ENCODE results near the gene NOS3. TPM values are rescaled to one million over a fixed set of nuclear protein-coding genes. Genes with fewer than 3 reads are reported as not detected.
A peak's percentile ranks its signal among the peaks of the same experiment; 100 is the strongest.
"Not testable (repeated sequence)": the region's sequence is repeated elsewhere in the genome, so short reads cannot be mapped to it uniquely, and the experiment has no call there.

NOS3 gene
- total RNA-seq, 1 donor from 2014 or later = 185 TPM

DNA sequence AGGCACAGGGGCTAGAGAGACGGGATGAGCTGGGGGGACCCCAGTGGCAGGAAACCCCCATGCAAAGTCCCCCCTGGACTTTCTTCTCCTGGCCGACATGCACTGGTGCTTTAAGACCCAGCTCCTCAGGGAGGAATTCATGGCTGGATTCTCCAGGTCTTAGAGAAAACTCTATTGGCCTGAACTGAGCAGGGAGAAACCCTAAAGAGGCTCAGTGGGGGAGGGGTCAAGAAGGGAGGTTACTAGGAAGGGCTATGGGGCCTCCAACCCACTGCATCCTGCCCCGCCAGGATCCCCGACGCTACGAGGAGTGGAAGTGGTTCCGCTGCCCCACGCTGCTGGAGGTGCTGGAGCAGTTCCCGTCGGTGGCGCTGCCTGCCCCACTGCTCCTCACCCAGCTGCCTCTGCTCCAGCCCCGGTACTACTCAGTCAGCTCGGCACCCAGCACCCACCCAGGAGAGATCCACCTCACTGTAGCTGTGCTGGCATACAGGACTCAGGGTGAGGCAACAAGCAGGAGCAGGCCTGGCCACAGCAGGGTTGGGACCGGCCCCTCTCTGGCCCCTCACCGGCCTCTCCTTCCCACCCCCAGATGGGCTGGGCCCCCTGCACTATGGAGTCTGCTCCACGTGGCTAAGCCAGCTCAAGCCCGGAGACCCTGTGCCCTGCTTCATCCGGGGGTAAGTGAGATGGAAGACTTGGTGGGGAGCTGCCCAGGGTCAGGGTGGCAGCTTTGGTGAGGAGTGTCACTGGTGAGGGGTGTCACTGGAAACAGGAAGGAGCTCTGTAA is 19.7 kb downstream of the NOS3 start:
- DNase-seq (ENCODE audit: low spot score in 2 of 2) = no peak
- intact Hi-C loops (cut with DNase I) = loop anchor here (5.0 kb wide), 1 partner anchor 102 kb away; no protein-coding TSS in a partner anchor
- peaks cover 5 to 9% of the 10 kb centered on the region in 2 donors for H3K4me1 ChIP-seq
- no peak overlapping the region for H3K27ac ChIP-seq
- no peaks in the 10 kb centered on the region for H3K9me3 ChIP-seq
- no peaks in the 10 kb centered on the region for H3K36me3 ChIP-seq
- H3K4me3 ChIP-seq = no peak overlapping the region
- TF ChIP-seq, protein P1, sequence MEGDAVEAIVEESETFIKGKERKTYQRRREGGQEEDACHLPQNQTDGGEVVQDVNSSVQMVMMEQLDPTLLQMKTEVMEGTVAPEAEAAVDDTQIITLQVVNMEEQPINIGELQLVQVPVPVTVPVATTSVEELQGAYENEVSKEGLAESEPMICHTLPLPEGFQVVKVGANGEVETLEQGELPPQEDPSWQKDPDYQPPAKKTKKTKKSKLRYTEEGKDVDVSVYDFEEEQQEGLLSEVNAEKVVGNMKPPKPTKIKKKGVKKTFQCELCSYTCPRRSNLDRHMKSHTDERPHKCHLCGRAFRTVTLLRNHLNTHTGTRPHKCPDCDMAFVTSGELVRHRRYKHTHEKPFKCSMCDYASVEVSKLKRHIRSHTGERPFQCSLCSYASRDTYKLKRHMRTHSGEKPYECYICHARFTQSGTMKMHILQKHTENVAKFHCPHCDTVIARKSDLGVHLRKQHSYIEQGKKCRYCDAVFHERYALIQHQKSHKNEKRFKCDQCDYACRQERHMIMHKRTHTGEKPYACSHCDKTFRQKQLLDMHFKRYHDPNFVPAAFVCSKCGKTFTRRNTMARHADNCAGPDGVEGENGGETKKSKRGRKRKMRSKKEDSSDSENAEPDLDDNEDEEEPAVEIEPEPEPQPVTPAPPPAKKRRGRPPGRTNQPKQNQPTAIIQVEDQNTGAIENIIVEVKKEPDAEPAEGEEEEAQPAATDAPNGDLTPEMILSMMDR (IDR thresholded peaks at IDR 0.05) = no peak
- H3K27me3 ChIP-seq = peaks cover 8% of the 10 kb centered on the region

DNA sequence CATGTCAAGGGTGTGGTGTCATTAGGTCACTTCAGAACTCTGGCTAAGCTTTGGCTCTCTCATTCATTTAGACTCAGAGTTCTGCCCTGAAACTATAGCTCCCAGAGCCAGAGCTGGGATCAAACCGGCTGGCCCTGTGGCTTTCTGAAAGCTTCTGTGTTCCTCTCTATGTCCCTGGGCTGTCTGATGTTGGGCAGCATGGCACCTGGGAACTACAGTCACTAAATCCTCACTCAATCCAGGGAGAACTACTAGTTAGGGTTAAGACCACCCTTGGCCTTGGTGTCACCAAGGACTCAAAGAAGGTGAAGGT is 20.2 kb downstream of the NOS3 start:
- TF ChIP-seq, protein P1 (IDR thresholded peaks at IDR 0.05) = no peak
- intact Hi-C loops (cut with DNase I) = loop anchor here (5.0 kb wide), 1 partner anchor 101 kb away; no protein-coding TSS in a partner anchor
- Histone ChIP-seq H3K27ac (no peak overlapping the region), H3K36me3 (no peaks in the 10 kb centered on the region), H3K9me3 (no peaks in the 10 kb centered on the region), H3K4me3 (no peak overlapping the region), H3K4me1 (peaks cover 5 to 9% of the 10 kb centered on the region in 2 donors), H3K27me3 (peaks cover 8% of the 10 kb centered on the region)
- no peak for DNase-seq (ENCODE audit: low spot score in 2 of 2)

DNA sequence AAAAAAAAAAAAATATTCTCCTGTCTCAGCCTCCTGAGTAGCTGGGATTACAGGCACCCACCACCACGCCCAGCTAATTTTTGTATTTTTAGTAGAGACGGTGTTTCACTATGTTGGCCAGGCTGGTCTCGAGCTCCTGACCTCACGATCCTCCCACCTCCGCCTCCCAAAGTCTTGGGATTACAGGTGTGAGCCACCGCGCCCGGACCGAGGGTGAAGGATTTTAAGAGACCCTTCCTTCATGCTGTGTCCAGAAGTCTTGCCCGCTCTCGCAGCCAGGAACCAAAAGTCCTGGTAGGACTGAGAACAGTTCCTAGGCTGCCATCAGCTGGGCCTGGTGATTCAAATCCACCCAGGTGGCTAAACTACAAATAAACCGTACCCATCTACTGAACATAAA is 20.8 kb downstream of the NOS3 start:
- not testable (repeated sequence) for DNase-seq (ENCODE audit: low spot score in 2 of 2)
- intact Hi-C loops (cut with DNase I) = loop anchor here (5.0 kb wide), 1 partner anchor 101 kb away; no protein-coding TSS in a partner anchor

DNA sequence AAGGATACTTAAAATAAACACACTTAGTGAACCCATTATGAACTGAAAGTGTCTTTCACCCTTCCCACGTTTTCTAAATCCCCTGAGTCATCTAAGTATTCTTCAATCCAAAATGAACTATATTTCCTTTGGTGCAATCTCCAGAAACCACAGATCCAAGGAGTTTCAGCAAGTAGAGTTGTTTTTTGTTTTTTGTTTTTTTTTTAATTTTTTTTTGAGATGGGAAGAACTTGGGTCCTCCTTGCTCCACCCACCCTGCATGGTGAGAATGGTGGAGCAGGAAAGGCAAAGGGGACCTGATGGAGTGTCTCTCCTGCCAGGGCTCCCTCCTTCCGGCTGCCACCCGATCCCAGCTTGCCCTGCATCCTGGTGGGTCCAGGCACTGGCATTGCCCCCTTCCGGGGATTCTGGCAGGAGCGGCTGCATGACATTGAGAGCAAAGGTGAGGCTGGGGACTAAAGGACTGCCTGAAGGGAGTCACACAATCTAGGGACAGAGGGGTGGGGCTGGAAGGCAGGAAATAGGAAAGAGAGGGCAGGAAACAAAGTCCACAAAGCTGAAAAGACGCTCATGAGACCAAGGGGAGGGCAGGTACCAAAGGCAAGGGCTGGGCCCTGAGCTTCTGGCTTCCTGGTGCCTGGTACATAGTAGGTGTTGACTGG is 21.3 kb downstream of the NOS3 start:
- intact Hi-C loops (cut with DNase I) = loop anchor here (5.0 kb wide), 1 partner anchor 100 kb away; no protein-coding TSS in a partner anchor
- TF ChIP-seq, protein P1 (IDR thresholded peaks at IDR 0.05) = no peak
- peaks cover 8% of the 10 kb centered on the region for H3K27me3 ChIP-seq
- H3K36me3 ChIP-seq = no peaks in the 10 kb centered on the region
- no peaks in the 10 kb centered on the region for H3K9me3 ChIP-seq
- H3K4me3 ChIP-seq = no peak overlapping the region
- no peak overlapping the region for H3K27ac ChIP-seq
- peaks cover 5 to 9% of the 10 kb centered on the region in 2 donors for H3K4me1 ChIP-seq
- DNase-seq (ENCODE audit: low spot score in 2 of 2) = no peak

More for the DNA sequence above, 20.8 kb downstream of the NOS3 start:
- not testable (repeated sequence) for H3K4me3 ChIP-seq, H3K9me3 ChIP-seq, H3K27ac ChIP-seq, H3K36me3 ChIP-seq, H3K27me3 ChIP-seq, H3K4me1 ChIP-seq

DNA sequence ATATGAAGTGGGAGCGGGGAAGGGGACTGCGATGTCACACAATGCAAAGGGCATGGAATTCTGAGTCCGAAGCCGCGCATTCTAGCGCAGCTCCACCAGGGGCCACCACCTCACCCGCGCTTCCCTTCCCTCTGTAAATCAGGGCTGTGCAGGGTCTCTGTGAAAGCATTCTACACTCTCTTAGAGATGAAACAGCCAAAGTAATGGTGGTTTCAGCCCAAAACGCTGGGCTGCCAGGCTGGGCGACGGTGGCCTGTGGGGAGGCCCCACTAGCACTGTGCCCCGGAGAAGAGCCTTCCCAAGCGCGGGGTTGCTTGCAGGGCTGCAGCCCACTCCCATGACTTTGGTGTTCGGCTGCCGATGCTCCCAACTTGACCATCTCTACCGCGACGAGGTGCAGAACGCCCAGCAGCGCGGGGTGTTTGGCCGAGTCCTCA is 22.1 kb downstream of the NOS3 start:
- TF ChIP-seq, protein P1 (IDR thresholded peaks at IDR 0.05) = peak in 2 of 3 experiments; percentile 23 to 40
- no peak for DNase-seq (ENCODE audit: low spot score in 2 of 2)
- peak overlapping the region in 1 of 2 donors; percentile 46 for H3K4me3 ChIP-seq
- H3K36me3 ChIP-seq = no peaks in the 10 kb centered on the region
- H3K4me1 ChIP-seq = peaks cover 6 to 11% of the 10 kb centered on the region in 2 donors
- intact Hi-C loops (cut with DNase I) = loop anchor here (5.0 kb wide), 1 partner anchor 99 kb away; no protein-coding TSS in a partner anchor
- H3K9me3 ChIP-seq = no peaks in the 10 kb centered on the region
- no peak overlapping the region for H3K27ac ChIP-seq
- peaks cover 14% of the 10 kb centered on the region for H3K27me3 ChIP-seq

DNA sequence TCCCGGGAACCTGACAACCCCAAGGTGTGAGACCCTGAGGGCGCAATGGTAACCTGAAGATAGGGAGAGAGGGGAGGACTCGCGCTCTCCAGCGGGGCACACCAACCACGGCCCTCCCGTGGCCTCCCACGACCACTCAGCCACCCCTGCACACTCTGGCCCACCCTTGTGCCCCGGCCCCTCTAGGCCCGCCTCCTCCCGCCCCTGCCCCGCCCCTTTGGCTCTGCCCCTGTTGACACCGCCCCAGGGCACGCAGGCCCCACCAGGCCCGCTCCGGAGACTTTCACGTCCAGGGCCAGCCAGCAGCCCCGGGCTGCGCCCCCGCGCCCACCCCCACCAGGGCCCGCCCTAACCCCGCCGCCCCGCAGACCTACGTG is 22.5 kb downstream of the NOS3 start:
- Histone ChIP-seq H3K27me3 (peaks cover 18% of the 10 kb centered on the region), H3K36me3 (no peaks in the 10 kb centered on the region), H3K4me3 (peak overlapping the region; percentile 35 to 46), H3K9me3 (no peaks in the 10 kb centered on the region), H3K4me1 (peaks cover 10 to 13% of the 10 kb centered on the region in 2 donors), H3K27ac (no peak overlapping the region)
- intact Hi-C loops (cut with DNase I) = loop anchor here (5.0 kb wide), 1 partner anchor 99 kb away; no protein-coding TSS in a partner anchor
- DNase-seq (ENCODE audit: low spot score in 2 of 2) = no peak
- TF ChIP-seq, protein P1 (IDR thresholded peaks at IDR 0.05) = no peak

All from ascending aorta (tissue), 2 donors.